PC-3 (cell line): ENCODE results near the gene NKAIN2.

ENCODE experiments used
- EZH2 ChIP-seq: fragments of 300-600 bp; sonication (generic); IDR thresholded peaks from one replicate; pipeline ENCODE4 v1.6.1; 2017; ENCODE audit warnings: antibody characterized with exemption, mild to moderate bottlenecking, low read length; ENCODE audit not compliant: unreplicated experiment
- EZH2phosphoT487 ChIP-seq: fragments of 300-600 bp; sonication (generic); IDR thresholded peaks from 2 replicates; pipeline ENCODE4 v1.6.1; 2018; ENCODE audit warnings: mild to moderate bottlenecking, antibody characterized with exemption, low read length, borderline replicate concordance
- TF ChIP-seq, protein P1 (sequence below): fragments of 300-600 bp; sonication (generic); conservative IDR thresholded peaks from 2 replicates; pipeline ENCODE4 v1.5.1; 2017; ENCODE audit warnings: antibody characterized with exemption, low read depth, mild to moderate bottlenecking, low read length

GRCh38 chr6:124028117-124028516 lies 224.5 kb downstream of the NKAIN2 start:
- TF ChIP-seq, protein P1, sequence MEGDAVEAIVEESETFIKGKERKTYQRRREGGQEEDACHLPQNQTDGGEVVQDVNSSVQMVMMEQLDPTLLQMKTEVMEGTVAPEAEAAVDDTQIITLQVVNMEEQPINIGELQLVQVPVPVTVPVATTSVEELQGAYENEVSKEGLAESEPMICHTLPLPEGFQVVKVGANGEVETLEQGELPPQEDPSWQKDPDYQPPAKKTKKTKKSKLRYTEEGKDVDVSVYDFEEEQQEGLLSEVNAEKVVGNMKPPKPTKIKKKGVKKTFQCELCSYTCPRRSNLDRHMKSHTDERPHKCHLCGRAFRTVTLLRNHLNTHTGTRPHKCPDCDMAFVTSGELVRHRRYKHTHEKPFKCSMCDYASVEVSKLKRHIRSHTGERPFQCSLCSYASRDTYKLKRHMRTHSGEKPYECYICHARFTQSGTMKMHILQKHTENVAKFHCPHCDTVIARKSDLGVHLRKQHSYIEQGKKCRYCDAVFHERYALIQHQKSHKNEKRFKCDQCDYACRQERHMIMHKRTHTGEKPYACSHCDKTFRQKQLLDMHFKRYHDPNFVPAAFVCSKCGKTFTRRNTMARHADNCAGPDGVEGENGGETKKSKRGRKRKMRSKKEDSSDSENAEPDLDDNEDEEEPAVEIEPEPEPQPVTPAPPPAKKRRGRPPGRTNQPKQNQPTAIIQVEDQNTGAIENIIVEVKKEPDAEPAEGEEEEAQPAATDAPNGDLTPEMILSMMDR = no peak
- no peak for TF ChIP-seq EZH2
- no peak for TF ChIP-seq EZH2phosphoT487
